Measurements from ENCODE around the gene PEX10.

The PEX10 gene

DNA sequence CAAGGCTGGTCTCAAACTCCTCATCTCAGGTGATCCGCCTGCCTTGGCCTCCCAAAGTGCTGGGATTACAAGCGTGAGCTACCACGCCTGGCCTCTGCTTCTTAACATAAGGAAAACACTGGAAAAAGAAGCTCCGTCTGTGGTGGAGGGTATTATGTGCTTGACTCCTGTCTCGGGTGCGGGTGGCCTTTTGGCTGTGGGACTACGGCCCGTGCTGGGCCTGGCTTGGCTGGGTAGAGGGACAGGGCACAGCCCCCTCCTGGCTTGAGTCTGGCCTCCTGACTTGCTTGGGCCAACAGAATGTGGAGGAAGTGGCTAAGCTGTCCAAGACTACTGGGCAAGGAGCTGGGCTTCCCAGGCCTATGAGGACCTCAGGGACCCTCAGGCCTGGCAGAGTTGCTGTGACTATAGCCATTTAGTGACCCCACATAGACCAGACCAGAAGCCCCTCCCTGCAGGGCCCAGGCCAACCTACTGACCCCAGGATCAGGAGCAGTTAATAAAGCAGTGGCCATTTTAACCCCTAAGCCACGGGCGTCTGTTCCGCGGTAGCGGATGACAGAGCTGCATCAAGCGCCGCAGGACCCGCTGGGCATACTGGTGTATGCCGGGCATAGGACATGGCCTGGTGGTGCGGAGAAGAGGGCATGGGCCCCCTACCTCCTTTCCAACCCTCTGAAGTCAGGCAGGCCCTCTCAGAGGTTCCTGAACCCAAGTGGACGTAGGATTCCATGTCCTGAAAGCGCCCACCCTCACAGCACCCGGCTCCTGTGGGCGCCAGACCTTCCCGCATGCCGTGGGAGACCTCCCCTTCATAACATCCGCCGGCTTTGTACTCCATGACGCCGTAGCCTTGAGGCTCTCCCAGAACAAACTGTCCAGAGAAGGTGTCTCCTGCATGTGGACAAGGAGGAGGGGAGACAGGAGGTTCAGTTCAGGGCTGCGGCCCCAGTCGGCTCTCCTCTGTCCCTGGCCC, 25.4 kb downstream of the PEX10 start:
- Histone ChIP-seq H3K27ac (ENCODE audit: low read length) (no peak overlapping the region), H3K4me2 (ENCODE audit: insufficient read depth, low read length) (no peak overlapping the region)
- no peak for ATAC-seq (ENCODE audit: insufficient read depth, low read depth)

DNA sequence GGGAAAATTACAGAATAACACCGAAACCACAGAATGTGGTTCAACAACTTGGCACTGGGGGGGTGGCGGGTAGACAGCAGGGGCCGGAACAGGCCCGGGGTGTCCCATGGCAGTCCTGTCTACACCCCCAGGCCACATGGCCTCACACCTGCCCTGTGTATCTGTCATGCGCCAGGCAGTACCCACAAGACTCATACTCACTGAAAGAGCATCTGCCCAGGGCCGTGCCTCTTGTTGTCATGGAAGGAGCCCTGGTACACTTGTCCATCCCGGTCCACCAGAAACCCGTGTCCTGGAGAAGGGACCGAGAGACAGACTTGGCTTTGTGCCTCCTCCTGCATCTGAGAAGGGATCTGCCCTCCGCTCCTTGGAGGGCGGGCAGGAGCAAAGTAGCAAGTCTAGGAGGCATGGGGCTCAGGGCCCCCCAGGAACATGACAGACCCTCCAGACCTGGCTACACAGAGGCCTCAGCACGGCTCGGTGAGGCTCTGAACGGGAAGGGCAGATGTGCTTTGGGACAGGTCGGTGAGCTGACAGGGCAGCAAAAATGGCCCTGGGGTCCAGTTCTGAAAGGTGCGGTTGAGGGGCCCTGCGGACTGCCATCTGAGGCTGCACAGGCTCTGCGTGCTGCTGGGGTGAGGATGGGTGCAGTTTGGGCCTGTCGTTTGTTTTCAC, 26.6 kb downstream of the PEX10 start:
- H2AFZ ChIP-seq (ENCODE audit: low read depth, low read length), result no peak overlapping the region
- peaks cover 24% of the 10 kb centered on the region for H3K36me3 ChIP-seq (ENCODE audit: insufficient read depth, low read length)
- no peak for DNase-seq
- peaks cover 11% of the 10 kb centered on the region for H3K79me2 ChIP-seq (ENCODE audit: insufficient read depth, low read length)
- no peak overlapping the region for H3K4me2 ChIP-seq (ENCODE audit: insufficient read depth, low read length)
- peaks cover 21% of the 10 kb centered on the region for H4K20me1 ChIP-seq (ENCODE audit: insufficient read depth, low read length)
- H3K4me3 ChIP-seq (ENCODE audit: low read depth in 1 of 2, low read length in 2 of 2), result no peak overlapping the region
- H3K27ac ChIP-seq (ENCODE audit: low read length), result no peak overlapping the region
- TF ChIP-seq EZH2 (IDR thresholded peaks at IDR 0.05; ENCODE audit: borderline replicate concordance, low read depth, low read length, severe bottlenecking), result no peak
- TF ChIP-seq, protein P1, sequence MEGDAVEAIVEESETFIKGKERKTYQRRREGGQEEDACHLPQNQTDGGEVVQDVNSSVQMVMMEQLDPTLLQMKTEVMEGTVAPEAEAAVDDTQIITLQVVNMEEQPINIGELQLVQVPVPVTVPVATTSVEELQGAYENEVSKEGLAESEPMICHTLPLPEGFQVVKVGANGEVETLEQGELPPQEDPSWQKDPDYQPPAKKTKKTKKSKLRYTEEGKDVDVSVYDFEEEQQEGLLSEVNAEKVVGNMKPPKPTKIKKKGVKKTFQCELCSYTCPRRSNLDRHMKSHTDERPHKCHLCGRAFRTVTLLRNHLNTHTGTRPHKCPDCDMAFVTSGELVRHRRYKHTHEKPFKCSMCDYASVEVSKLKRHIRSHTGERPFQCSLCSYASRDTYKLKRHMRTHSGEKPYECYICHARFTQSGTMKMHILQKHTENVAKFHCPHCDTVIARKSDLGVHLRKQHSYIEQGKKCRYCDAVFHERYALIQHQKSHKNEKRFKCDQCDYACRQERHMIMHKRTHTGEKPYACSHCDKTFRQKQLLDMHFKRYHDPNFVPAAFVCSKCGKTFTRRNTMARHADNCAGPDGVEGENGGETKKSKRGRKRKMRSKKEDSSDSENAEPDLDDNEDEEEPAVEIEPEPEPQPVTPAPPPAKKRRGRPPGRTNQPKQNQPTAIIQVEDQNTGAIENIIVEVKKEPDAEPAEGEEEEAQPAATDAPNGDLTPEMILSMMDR (IDR thresholded peaks at IDR 0.05; ENCODE audit: borderline replicate concordance, extremely low read depth, low read length, poor library complexity, severe bottlenecking), result no peak
- no peak for ATAC-seq (ENCODE audit: insufficient read depth, low read depth)
- H3K9ac ChIP-seq (ENCODE audit: low read depth, low read length), result no peak overlapping the region
- H3K4me1 ChIP-seq (ENCODE audit: insufficient read depth, low read length), result peaks cover 13% of the 10 kb centered on the region
- H3K27me3 ChIP-seq (ENCODE audit: insufficient read depth, low read length, poor library complexity), result no peaks in the 10 kb centered on the region
- no peaks in the 10 kb centered on the region for H3K9me3 ChIP-seq (ENCODE audit: insufficient read depth, low read length, severe bottlenecking)

More for the DNA sequence above, 25.4 kb downstream of the PEX10 start:
- Histone ChIP-seq H2AFZ (ENCODE audit: low read depth, low read length) (no peak overlapping the region), H3K79me2 (ENCODE audit: insufficient read depth, low read length) (peaks cover 19% of the 10 kb centered on the region), H4K20me1 (ENCODE audit: insufficient read depth, low read length) (peaks cover 13% of the 10 kb centered on the region), H3K27me3 (ENCODE audit: insufficient read depth, low read length, poor library complexity) (no peaks in the 10 kb centered on the region), H3K4me3 (ENCODE audit: low read depth in 1 of 2, low read length in 2 of 2) (no peak overlapping the region), H3K9me3 (ENCODE audit: insufficient read depth, low read length, severe bottlenecking) (no peaks in the 10 kb centered on the region), H3K36me3 (ENCODE audit: insufficient read depth, low read length) (peaks cover 24% of the 10 kb centered on the region), H3K4me1 (ENCODE audit: insufficient read depth, low read length) (peaks cover 15% of the 10 kb centered on the region), H3K9ac (ENCODE audit: low read depth, low read length) (no peak overlapping the region)
- no peak for TF ChIP-seq EZH2 (IDR thresholded peaks at IDR 0.05; ENCODE audit: borderline replicate concordance, low read depth, low read length, severe bottlenecking)
- TF ChIP-seq, protein P1 (IDR thresholded peaks at IDR 0.05; ENCODE audit: borderline replicate concordance, extremely low read depth, low read length, poor library complexity, severe bottlenecking), result no peak
- no peak for DNase-seq

DNA sequence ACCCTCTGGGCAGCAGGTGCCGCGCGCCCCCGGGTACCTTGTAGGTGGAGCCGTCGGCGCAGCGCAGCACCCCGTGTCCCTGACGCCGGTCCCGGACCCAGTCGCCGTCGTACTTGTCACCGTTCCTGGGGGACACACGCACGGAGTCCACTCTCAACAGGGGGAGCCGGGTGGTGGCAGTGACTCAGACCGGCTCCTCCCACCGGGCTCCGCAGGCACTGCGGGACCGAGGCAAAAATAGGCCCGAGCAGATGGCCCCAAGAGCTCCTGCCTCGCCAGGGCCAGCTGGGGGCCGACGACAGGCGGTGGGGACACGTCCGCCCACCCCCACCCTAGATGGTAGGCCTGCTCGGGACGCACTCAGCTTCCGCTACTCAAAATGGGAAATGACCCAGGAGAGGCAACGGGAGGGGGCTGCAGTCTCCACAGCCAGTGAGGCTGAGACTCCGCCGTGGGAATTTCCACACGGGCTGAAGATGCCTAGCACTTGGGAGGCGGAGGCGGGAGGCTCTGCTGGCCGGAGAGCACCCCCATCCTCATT, 27.4 kb downstream of the PEX10 start:
- Histone ChIP-seq H3K4me1 (ENCODE audit: insufficient read depth, low read length) (peaks cover 6% of the 10 kb centered on the region), H3K27me3 (ENCODE audit: insufficient read depth, low read length, poor library complexity) (no peaks in the 10 kb centered on the region), H4K20me1 (ENCODE audit: insufficient read depth, low read length) (peaks cover 16% of the 10 kb centered on the region), H3K9me3 (ENCODE audit: insufficient read depth, low read length, severe bottlenecking) (no peaks in the 10 kb centered on the region), H3K4me3 (ENCODE audit: low read depth in 1 of 2, low read length in 2 of 2) (no peak overlapping the region), H3K9ac (ENCODE audit: low read depth, low read length) (no peak overlapping the region), H2AFZ (ENCODE audit: low read depth, low read length) (no peak overlapping the region), H3K4me2 (ENCODE audit: insufficient read depth, low read length) (no peak overlapping the region), H3K36me3 (ENCODE audit: insufficient read depth, low read length) (peaks cover 24% of the 10 kb centered on the region), H3K79me2 (ENCODE audit: insufficient read depth, low read length) (peaks cover 3% of the 10 kb centered on the region), H3K27ac (ENCODE audit: low read length) (no peak overlapping the region)
- no peak for DNase-seq
- no peak for ATAC-seq (ENCODE audit: insufficient read depth, low read depth)
- TF ChIP-seq, protein P1 (IDR thresholded peaks at IDR 0.05; ENCODE audit: borderline replicate concordance, extremely low read depth, low read length, poor library complexity, severe bottlenecking), result no peak
- no peak for TF ChIP-seq EZH2 (IDR thresholded peaks at IDR 0.05; ENCODE audit: borderline replicate concordance, low read depth, low read length, severe bottlenecking)

All from DND-41 (cell line).